PC-3 (cell line): ENCODE data around the gene METAP1.

Experiments
- CTCF ChIP-seq: fragments of 300-600 bp; sonication (generic); conservative IDR thresholded peaks from 2 replicates; pipeline ENCODE4 v1.5.1; 2017; ENCODE audit warnings: antibody characterized with exemption, low read depth, mild to moderate bottlenecking, low read length
- EZH2 ChIP-seq: fragments of 300-600 bp; sonication (generic); IDR thresholded peaks from one replicate; pipeline ENCODE4 v1.6.1; 2017; ENCODE audit warnings: antibody characterized with exemption, mild to moderate bottlenecking, low read length; ENCODE audit not compliant: unreplicated experiment

DNA sequence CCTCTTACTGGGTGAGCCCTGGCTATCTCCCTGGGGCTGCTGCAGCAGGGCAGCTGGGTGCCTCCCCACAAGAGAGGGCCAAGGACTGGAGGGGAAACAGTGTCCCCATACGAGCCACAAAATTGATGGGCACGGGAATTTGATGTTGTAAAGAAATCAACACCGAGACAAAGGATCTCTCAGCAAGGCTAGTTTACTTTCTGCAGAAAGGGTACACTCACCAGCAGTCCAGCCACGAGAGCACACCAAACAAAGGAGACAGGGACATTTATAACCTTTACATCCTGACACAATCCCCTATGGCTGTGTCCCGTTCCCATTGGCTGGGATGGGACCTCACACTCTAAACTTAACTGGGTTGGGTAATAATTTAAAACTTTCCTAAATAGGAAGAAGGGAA is 25.9 kb downstream of the METAP1 start:
- TF ChIP-seq EZH2, result no peak
- TF ChIP-seq CTCF, result no peak
